ES-I3 (cell line): ENCODE measurements around the gene CHST9.
"Not testable (repeated sequence)": the region's sequence is repeated elsewhere in the genome, so short reads cannot be mapped to it uniquely, and the experiment has no call there.

Experiments used
- H3K36me3 ChIP-seq: 2 replicates; pipeline ENCODE4 v1.6.1; 2013; ENCODE audit warnings: mild to moderate bottlenecking, low read length, control low read depth, moderate library complexity; ENCODE audit not compliant: insufficient read depth
- H3K4me1 ChIP-seq: 2 replicates; pipeline ENCODE4 v1.6.1; 2013; ENCODE audit warnings: mild to moderate bottlenecking, control low read depth, low read length; ENCODE audit not compliant: insufficient read depth
- H3K9ac ChIP-seq: 2 replicates; pipeline ENCODE4 v1.6.1; 2013; ENCODE audit warnings: low read depth, mild to moderate bottlenecking, low read length, moderate library complexity
- H3K9me3 ChIP-seq: 2 replicates; pipeline ENCODE4 v1.6.1; 2013; ENCODE audit warnings: mild to moderate bottlenecking, low read length, moderate library complexity; ENCODE audit not compliant: control insufficient read depth, insufficient read depth

The CHST9 gene, protein sequence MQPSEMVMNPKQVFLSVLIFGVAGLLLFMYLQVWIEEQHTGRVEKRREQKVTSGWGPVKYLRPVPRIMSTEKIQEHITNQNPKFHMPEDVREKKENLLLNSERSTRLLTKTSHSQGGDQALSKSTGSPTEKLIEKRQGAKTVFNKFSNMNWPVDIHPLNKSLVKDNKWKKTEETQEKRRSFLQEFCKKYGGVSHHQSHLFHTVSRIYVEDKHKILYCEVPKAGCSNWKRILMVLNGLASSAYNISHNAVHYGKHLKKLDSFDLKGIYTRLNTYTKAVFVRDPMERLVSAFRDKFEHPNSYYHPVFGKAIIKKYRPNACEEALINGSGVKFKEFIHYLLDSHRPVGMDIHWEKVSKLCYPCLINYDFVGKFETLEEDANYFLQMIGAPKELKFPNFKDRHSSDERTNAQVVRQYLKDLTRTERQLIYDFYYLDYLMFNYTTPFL

DNA sequence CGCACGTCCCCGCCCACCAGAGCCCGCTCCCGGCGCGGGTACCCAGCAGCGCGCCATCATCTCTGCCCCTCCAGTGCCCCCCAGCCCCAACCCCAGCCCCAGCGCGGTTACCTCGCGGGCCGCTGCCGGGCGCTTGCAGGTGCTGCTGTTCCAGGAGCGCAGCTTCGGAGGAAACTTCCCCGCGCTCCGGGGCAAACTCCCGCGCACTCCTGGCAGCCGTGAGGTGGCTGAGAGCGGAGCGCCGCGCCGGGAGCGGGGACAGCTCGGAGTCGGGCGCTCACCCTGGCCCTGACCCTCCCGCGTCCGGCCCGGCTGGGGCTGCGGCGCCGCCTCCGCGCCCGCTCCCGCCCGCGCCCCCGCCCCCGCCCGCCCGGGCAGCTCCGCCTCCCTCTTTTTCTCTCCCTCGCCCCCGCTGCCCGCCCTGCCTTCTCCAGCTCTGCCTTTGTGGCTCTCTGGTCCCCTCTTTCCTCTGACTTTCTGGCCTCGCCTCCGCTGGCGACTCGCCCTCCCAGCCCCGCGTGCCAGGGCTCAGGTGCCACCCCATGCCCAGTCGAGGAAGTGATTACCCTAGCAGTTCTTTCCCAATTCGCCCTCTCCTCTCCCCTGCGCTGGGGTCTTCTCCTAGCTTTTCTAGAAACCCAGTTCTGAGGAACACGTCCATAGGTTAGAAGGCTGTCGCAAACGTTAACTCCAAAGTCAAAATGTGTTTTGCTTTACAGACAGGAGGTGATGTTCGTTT lies at the start of gene CHST9:
Gene CHST9 (minus strand): TSS at position 284 of the 739 bp plus-strand sequence. CDS start 42,499 bp downstream, outside the sequence.
- no peaks in the 10 kb centered on the region; the same call in 1 of the 2 replicates for H3K4me1 ChIP-seq
- no peaks in the 10 kb centered on the region for H3K9me3 ChIP-seq
- peak within 1 kb of the TSS; percentile 88 for H3K9ac ChIP-seq
- no peaks in the 10 kb centered on the region for H3K36me3 ChIP-seq

DNA sequence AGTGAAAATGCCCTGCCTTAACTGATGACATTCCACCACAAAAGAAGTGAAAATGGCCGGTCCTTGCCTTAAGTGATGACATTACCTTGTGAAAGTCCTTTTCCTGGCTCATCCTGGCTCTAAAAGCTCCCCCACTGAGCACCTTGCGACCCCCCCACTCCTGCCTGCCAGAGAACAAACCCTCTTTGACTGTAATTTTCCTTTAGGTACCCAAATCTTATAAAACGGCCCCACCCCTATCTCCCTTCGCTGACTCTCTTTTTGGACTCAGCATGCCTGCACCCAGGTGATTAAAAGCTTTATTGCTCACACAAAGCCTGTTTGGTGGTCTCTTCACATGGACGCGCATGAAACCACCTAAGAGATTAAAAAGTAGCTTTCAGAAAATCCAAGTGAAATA lies 47.2 kb upstream of the CHST9 start:
- not testable (repeated sequence) for H3K36me3 ChIP-seq, H3K9me3 ChIP-seq
- Histone ChIP-seq H3K9ac (peak overlapping the region; percentile 25; the same call in 1 of the 2 replicates), H3K4me1 (peaks cover 16% of the 10 kb centered on the region)

DNA sequence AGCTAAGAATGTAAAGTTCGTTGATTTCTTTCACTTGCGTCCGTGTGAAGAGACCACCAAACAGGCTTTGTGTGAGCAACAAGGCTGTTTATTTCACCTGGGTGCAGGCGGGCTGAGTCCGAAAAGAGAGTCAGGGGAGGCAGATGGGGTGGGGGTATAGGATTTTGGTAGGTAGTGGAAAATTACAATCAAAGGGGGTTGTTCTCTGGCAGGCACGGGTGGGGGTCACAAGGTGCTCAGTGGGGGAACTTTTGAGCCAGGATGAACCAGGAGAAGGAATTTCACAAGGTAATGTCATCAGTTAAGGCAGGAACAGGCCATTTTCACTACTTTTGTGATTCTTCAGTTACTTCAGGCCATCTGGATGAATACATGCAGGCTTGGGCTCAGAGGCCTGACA lies 46.6 kb upstream of the CHST9 start:
- not testable (repeated sequence) for H3K9me3 ChIP-seq, H3K9ac ChIP-seq, H3K36me3 ChIP-seq
- H3K4me1 ChIP-seq = peaks cover 22% of the 10 kb centered on the region

DNA sequence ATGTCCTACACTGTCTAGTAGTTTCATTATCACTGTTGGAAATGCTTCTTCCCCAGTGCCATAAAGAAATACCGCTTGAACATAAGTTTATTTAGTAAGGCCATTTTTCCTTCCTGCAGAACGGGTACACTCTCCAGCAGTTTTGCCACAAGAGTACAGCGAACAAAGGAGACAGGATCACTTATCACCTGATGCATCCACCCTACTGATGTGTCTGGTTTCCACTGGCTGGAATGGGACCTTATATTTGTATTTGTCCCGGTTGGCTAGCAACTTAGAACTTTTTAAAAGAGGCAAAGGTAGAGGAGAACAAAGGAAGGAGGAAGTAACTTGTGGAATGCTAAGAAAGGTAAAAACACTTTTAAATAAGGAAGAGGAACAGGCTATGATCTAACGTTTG lies 46.1 kb upstream of the CHST9 start:
- H3K9ac ChIP-seq, H3K36me3 ChIP-seq, H3K9me3 ChIP-seq: not testable (repeated sequence)
- peaks cover 26% of the 10 kb centered on the region for H3K4me1 ChIP-seq

DNA sequence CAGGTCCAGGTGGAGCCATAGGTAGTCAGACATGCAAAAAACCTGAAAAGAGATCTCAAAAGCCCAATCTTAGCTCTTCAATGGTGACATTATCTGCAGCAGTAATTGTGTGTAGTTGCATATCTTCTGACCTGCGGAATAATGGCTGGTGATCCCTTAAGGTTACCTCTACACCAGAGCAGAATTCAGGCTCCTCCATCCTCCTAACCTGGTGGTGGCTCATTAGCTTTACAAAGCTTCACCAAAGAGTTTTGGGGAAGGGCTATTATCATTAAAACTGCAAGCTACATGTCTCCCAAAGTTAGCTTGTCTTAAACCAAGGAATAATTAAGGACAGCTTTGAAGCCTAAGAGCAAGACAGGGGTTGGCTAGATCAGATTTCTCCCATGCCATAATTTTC lies 42.6 kb upstream of the CHST9 start:
- Histone ChIP-seq H3K4me1 (peaks cover 44% of the 10 kb centered on the region), H3K36me3 (no peaks in the 10 kb centered on the region), H3K9ac (no peak overlapping the region), H3K9me3 (no peaks in the 10 kb centered on the region)

DNA sequence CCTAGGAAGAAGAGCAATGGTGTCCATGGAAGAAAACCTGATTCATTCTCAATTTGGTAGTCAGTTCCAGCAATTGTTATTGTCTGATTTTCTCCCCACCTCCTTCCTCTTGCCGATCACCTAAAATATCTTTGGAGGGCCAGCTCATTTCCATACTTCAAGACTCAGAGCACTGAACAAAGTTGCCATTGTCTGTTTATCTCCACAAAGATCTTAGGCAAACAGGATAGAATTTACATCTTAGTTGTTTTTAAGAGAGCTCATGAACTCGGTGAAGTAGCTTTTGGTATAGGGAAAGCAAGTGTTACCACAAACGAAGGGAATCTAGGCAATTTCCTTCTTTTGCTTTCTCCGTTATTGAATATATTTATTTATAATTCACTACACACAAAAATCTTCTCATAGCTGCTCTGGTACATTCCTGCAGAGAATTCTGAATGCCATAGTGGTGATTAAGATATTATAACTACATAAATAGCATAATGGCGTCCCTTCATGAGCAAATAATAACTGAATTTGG lies 41.5 kb upstream of the CHST9 start:
- H3K9ac ChIP-seq = no peak overlapping the region
- H3K36me3 ChIP-seq = no peaks in the 10 kb centered on the region
- H3K4me1 ChIP-seq = peaks cover 41% of the 10 kb centered on the region
- no peaks in the 10 kb centered on the region for H3K9me3 ChIP-seq

DNA sequence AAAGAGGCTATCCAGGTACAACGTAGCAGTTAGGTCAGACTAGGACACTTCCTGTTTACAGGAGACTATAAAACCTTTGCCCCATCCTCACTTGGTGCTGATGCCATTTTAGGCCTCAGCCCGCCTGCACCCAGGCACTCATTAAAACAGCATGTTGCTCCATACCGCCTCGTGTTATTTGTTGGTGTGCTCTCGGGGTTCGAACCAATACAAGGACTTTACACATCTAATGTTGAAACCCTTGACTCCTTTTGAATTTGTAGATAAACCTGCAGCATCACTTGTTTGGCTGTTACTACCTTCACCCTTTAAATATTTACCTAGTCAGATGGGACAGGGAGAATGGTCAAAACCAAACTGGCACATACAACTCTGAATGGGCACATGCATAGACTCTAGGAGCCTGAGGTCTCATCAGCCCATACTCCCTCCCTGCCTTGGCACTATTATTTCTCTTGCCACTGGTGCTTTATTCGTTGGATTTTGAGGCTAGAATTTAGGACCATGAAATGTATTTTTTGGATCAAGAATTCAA lies 40.9 kb upstream of the CHST9 start:
- Histone ChIP-seq H3K36me3 (no peaks in the 10 kb centered on the region), H3K9ac (no peak overlapping the region), H3K9me3 (peaks cover 4% of the 10 kb centered on the region; the same call in 1 of the 2 replicates), H3K4me1 (peaks cover 35% of the 10 kb centered on the region)

DNA sequence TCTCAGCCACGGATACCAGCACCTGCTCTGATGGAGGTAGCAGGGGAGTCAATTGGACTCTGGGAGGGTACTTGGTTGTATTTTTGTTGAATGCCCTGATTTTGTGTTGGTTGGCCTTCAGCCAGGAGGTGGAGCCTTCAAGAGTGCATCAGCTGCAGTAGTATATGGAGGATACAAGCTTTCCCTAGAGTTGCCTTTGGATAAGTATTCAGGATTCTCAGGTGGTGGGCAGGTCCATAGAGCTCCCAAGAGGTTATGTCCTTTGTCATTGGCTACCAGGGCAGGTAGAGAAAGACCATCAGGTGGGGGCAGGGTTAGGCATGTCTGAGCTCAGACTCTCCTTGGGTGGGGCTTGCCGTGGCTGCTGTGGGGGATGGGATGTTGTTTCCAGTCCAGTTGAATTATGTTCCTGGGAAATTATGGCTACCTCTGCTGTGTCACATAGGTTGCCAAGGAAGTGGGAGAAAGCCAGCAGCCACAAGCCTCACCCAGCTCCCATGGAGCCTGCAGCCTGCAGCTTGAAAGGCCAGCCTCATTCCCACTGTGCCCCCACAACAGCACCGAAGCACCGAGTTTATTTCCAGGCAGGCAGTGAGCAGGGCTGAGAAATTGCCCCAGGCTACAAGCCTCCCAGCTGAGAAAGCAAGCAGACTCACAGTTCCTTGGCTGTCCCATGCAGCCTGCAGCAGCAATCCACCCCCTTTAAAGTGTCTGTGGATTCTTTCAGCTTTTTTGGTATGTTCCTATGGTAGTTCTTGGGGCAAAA lies 38.6 kb upstream of the CHST9 start:
- Histone ChIP-seq H3K4me1 (peaks cover 32% of the 10 kb centered on the region), H3K9ac (no peak overlapping the region), H3K9me3 (peaks cover 7% of the 10 kb centered on the region; the same call in 1 of the 2 replicates), H3K36me3 (no peaks in the 10 kb centered on the region)

DNA sequence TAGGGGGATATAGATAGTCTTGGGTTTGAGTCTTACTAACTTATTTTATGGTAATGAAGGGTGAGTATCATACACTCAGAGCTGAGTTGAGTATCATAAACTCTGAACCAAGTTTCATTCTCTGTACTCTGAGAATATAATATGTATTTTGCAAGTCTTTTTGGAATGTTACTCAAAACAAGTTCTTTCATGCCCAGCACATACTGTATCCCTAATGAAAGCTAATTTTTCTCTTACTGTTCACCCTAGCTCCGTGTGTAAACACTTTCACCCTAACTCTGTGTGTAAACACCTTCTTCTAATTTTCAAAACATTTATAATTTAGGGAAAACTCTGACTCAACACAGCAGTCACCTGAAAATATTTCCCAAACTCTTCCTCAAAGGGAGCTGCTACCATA lies 29.7 kb upstream of the CHST9 start:
- peaks cover 7% of the 10 kb centered on the region; the same call in 1 of the 2 replicates for H3K4me1 ChIP-seq

DNA sequence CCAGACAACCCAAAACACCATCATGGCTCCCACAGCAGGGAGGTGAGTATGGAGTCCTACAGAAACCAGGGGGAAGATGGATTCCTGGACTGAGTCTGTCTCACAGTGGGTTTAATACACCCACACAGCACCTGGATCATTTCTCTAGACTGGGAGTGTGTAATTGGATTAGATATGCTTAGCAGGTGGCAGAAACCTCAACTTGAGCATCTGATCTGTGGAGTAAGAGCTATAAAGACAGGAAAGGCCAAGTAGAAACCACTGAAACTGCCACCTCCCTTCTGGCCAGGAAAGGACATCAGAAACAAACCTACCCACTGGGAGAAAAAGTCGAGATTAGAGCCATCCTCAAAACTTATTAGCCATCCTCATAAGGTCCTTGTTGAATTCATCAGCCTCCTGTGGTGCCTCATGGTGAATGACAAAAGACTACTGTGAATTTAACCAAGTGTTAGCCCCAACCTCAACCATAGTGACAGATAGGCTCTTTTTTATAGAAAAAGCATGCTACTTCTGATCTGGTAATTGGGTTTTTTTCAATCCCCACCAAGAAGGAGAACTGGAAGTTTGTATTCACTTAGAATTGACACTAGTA lies 28.1 kb upstream of the CHST9 start:
- Histone ChIP-seq H3K9ac (no peak overlapping the region), H3K36me3 (no peaks in the 10 kb centered on the region), H3K4me1 (peaks cover 7% of the 10 kb centered on the region; the same call in 1 of the 2 replicates), H3K9me3 (no peaks in the 10 kb centered on the region)

More for the DNA sequence above, 29.7 kb upstream of the CHST9 start:
- H3K9me3 ChIP-seq = no peaks in the 10 kb centered on the region
- H3K36me3 ChIP-seq = no peaks in the 10 kb centered on the region
- H3K9ac ChIP-seq = no peak overlapping the region

DNA sequence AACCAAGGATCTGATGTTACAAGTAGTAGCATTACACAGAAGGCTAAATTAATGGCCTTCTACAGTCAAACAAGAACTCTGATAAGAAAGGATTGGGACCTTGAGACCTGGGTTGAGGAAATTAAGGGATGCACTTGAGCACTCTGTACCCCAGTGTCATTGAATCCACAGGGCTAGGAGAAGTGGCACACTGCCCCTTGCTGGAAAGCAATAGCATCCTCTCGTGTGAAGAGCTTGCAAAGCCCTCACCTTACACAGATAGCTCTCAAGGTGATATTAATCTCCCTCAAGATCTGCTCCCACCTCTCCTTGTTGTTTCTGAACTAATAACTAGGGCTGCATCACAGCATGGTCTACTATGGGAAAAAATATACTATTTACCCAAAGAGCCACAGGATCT lies 26.5 kb upstream of the CHST9 start:
- Histone ChIP-seq H3K36me3 (no peaks in the 10 kb centered on the region), H3K9me3 (no peaks in the 10 kb centered on the region), H3K4me1 (peaks cover 7% of the 10 kb centered on the region; the same call in 1 of the 2 replicates), H3K9ac (no peak overlapping the region)

DNA sequence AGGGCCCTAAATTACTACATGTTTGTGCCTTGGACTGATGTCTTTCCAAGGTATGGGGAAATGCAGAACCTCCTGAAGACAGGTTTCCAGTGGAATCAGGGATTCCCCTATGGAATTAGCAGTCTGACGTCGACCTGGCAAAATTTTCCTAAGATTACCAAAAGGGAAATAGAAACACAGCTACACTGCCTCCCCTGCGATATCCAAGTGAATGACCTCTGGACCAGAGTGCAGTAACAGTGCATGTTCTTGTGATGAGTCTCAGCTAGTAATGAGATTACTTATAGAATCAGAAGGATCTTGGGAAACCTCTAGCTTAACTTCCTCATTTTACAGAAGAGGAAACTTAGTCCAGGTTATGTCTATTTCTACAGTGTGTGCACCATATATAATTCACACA lies 21.3 kb upstream of the CHST9 start:
- H3K9me3 ChIP-seq = no peaks in the 10 kb centered on the region
- H3K36me3 ChIP-seq = no peaks in the 10 kb centered on the region
- H3K9ac ChIP-seq = no peak overlapping the region
- H3K4me1 ChIP-seq = no peaks in the 10 kb centered on the region; the same call in 1 of the 2 replicates

DNA sequence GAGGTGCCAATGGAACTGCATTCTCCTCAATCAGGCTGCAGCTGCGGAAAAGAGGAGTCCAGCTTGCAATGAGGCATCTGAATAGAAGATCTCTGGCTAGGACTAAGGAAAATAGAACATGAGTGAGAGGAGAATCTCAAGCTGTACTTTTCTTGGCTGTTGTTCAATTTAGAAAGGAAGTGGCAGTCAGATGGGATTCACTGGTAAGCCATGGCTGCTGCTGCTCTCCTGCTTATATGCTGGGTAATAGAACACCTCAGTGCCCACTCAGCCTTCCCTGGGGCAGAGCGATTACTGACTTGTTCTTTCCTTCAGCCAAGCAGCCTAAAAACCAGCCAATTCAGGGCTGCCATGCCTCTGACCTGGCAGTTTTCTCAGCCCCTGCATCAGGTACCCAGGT lies 17.6 kb upstream of the CHST9 start:
- H3K4me1 ChIP-seq = no peaks in the 10 kb centered on the region; the same call in 1 of the 2 replicates
- H3K9ac ChIP-seq = no peak overlapping the region
- no peaks in the 10 kb centered on the region for H3K9me3 ChIP-seq
- H3K36me3 ChIP-seq = no peaks in the 10 kb centered on the region
